HG03039 (cell line): ENCODE data around the gene CCNF.

Experiments used
- ATAC-seq: cut with Tn5 transposase; IDR thresholded peaks from one replicate; pipeline ENCODE4 v1.9.1; 2021; ENCODE audit warnings: mild to moderate bottlenecking, moderate library complexity; ENCODE audit not compliant: unreplicated experiment

The CCNF gene

GRCh38 chr16:2499890-2500429 is 70.7 kb downstream of the CCNF start:
- no peak for ATAC-seq

- no peak for ATAC-seq
Measured at GRCh38 chr16:2500430-2500917, 71.2 kb downstream of the CCNF start.

- no peak for ATAC-seq
Measured at GRCh38 chr16:2500918-2501750, 71.9 kb downstream of the CCNF start.

GRCh38 chr16:2501946-2502895 is 73.0 kb downstream of the CCNF start:
- ATAC-seq: no peak

- no peak for ATAC-seq
Measured at GRCh38 chr16:2505695-2506094, 76.4 kb downstream of the CCNF start.

GRCh38 chr16:2507052-2507659 is 77.9 kb downstream of the CCNF start:
- ATAC-seq: no peak

GRCh38 chr16:2507665-2508064 is 78.4 kb downstream of the CCNF start:
- no peak for ATAC-seq
